ENCODE results near the gene SLC37A2. TPM values are rescaled to one million over a fixed set of nuclear protein-coding genes. Genes with fewer than 3 reads are reported as not detected.
A peak's percentile ranks its signal among the peaks of the same experiment; 100 is the strongest.

SLC37A2 gene
- total RNA-seq, 4 donors from 2014 or later: 6.6 to 12.9 (median 8.9) TPM

DNA sequence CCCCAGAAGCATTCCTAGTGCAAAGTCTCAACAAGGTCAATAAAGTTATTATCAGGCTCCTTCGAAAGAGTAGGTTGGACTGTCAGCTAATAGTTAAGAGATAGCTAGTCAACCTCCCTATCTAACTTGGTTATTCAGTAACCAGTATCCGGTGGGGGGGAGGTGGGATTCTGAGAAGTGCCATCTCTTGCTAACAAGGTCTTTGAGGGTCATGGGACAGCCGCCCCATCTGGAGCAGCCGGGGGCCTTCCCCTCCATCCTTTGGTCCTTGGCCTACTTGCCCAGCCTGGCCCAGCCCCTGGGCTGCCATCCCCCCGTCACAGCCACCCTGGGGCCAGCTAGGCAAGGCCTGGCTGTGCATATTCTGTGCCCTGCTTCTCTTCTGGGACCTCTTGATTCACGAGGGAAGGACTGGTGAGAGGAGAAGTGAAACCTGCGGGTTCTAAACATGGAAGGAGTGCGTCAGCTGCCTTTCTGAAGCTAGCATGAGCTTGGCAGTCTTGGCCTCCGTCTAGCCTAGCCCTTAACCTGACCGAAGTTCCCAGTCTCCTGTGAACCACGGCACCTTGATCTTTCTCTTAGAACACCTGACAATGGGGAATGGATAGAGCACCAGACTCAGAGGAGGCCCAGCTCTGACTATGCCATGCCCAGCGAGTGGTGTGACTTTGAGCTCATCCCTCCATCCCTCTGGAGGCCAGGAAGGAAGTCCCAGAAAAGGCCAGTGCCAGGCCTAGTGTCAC lies 9.3 kb downstream of the SLC37A2 start:
- intact Hi-C loops (cut with DNase I): no loop called here
- H3K4me3 ChIP-seq: no peak overlapping the region
- DNase-seq (ENCODE audit: extremely low spot score): no peak
- no peaks in the 10 kb centered on the region for H3K36me3 ChIP-seq
- H3K27me3 ChIP-seq: peaks cover 0 to 50% (median 0%) of the 10 kb centered on the region in 4 donors
- 88% methylated on average over 11 of the region's 12 CpGs for WGBS
- peaks cover 0 to 16% (median 3%) of the 10 kb centered on the region in 4 donors for H3K4me1 ChIP-seq
- peak overlapping the region; percentile 1 to 34 (median 20) for H3K27ac ChIP-seq (replicated peaks in 1 of 4)
- TF ChIP-seq, protein P1, sequence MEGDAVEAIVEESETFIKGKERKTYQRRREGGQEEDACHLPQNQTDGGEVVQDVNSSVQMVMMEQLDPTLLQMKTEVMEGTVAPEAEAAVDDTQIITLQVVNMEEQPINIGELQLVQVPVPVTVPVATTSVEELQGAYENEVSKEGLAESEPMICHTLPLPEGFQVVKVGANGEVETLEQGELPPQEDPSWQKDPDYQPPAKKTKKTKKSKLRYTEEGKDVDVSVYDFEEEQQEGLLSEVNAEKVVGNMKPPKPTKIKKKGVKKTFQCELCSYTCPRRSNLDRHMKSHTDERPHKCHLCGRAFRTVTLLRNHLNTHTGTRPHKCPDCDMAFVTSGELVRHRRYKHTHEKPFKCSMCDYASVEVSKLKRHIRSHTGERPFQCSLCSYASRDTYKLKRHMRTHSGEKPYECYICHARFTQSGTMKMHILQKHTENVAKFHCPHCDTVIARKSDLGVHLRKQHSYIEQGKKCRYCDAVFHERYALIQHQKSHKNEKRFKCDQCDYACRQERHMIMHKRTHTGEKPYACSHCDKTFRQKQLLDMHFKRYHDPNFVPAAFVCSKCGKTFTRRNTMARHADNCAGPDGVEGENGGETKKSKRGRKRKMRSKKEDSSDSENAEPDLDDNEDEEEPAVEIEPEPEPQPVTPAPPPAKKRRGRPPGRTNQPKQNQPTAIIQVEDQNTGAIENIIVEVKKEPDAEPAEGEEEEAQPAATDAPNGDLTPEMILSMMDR (IDR thresholded peaks at IDR 0.05): no peak
- TF ChIP-seq POLR2A (IDR thresholded peaks at IDR 0.05; ENCODE audit: low read depth) (no peak), POLR2AphosphoS5 (IDR thresholded peaks at IDR 0.05) (no peak), EP300 (IDR thresholded peaks at IDR 0.05) (no peak)
- no peaks in the 10 kb centered on the region for H3K9me3 ChIP-seq

DNA sequence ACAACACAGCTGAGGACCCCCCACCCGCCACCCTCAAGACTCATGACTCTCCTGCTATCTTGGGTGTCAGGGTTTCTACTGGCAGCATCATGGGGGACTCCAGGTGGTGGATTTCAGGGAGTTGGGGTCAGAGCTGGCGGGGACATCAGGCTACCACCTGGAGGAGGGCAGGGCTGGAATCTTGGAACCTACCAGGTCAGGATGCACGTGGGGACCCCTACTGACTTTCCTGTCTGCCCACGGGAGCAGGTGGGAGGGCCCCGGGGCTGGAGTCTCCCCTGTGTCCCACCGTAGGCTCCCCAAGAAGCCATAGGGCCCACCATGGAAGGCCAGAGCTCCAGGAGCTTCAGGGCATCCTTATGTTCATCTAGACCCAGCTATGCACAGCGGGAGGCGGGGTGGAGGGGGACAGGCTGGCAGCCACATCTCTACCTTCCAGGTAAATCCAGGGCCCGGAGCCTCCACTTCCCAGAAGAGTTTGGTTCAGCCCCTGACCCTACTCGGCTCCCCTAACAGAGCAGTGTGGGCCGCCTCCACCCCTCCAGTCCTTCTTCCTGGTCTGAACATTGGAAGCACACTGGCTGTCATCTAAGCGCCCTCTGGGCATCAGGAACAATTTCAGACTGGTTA lies 10.0 kb downstream of the SLC37A2 start:
- H3K4me1 ChIP-seq: peaks cover 0 to 16% (median 3%) of the 10 kb centered on the region in 4 donors
- H3K4me3 ChIP-seq: no peak overlapping the region
- no peaks in the 10 kb centered on the region for H3K9me3 ChIP-seq
- TF ChIP-seq, protein P1 (IDR thresholded peaks at IDR 0.05): no peak
- TF ChIP-seq POLR2AphosphoS5 (IDR thresholded peaks at IDR 0.05): no peak
- no peak for TF ChIP-seq POLR2A (IDR thresholded peaks at IDR 0.05; ENCODE audit: low read depth)
- no peak for TF ChIP-seq EP300 (IDR thresholded peaks at IDR 0.05)
- intact Hi-C loops (cut with DNase I): no loop called here
- H3K36me3 ChIP-seq: no peaks in the 10 kb centered on the region
- H3K27me3 ChIP-seq: peaks cover 0 to 55% (median 0%) of the 10 kb centered on the region in 4 donors
- 93% methylated on average over 6 of the region's 12 CpGs for whole genome bisulfite sequencing
- peak overlapping the region in 2 of 4 donors; percentile 1 to 20 for H3K27ac ChIP-seq (replicated peaks in 1 of 4)
- no peak for DNase-seq (ENCODE audit: extremely low spot score)

DNA sequence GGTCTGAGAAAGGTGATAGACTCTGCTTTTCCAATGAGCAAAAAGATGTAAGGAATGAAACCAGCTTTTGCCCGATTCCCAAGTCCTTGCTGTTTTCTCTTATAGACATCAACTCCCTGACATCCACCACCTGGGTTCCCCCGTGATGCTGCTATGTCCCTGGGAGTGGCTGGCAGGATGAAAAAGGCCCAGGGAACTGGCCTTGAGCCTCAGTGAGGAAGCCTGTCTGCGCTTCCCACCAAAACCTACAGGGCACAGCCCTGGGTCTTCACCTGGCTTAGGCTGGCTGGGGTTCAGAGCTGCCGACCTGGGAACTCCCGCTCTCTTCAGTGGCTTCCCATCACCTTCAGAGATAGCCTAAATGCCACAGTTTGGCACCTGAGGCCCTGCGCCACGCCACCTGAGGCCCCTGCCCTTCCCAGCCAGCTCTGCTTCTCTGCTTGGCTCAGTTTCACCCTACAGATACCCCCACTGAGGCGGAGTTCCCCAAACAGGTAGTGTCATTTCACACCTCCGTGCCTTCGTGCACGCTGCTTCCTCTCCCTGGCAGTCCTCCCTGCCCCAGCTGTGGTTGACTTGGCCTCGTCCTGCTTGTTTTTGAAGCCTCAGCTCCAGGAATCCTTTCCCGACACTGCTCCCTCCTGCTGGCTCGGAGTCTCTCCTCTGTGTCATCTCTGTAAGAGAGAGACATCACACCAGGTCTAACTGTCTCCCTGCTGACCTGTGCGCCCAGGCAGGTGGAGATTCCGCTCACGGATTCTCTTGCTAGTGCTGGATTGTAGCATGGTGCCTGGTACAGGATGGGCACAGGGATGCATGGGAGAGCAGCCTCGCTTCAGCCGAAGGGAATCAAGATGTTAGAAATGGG lies 10.7 kb downstream of the SLC37A2 start:
- Histone ChIP-seq H3K9me3 (no peaks in the 10 kb centered on the region), H3K36me3 (no peaks in the 10 kb centered on the region), H3K4me1 (peaks cover 0 to 16% (median 3%) of the 10 kb centered on the region in 4 donors), H3K27ac (replicated peaks in 1 of 4) (no peak overlapping the region), H3K4me3 (no peak overlapping the region), H3K27me3 (peaks cover 0 to 55% (median 0%) of the 10 kb centered on the region in 4 donors)
- TF ChIP-seq POLR2AphosphoS5 (IDR thresholded peaks at IDR 0.05) (no peak), EP300 (IDR thresholded peaks at IDR 0.05) (no peak), POLR2A (IDR thresholded peaks at IDR 0.05; ENCODE audit: low read depth) (no peak)
- TF ChIP-seq, protein P1 (IDR thresholded peaks at IDR 0.05): no peak
- intact Hi-C loops (cut with DNase I): no loop called here
- 87% methylated on average over 19 of the region's 19 CpGs for WGBS
- no peak for DNase-seq (ENCODE audit: extremely low spot score)

DNA sequence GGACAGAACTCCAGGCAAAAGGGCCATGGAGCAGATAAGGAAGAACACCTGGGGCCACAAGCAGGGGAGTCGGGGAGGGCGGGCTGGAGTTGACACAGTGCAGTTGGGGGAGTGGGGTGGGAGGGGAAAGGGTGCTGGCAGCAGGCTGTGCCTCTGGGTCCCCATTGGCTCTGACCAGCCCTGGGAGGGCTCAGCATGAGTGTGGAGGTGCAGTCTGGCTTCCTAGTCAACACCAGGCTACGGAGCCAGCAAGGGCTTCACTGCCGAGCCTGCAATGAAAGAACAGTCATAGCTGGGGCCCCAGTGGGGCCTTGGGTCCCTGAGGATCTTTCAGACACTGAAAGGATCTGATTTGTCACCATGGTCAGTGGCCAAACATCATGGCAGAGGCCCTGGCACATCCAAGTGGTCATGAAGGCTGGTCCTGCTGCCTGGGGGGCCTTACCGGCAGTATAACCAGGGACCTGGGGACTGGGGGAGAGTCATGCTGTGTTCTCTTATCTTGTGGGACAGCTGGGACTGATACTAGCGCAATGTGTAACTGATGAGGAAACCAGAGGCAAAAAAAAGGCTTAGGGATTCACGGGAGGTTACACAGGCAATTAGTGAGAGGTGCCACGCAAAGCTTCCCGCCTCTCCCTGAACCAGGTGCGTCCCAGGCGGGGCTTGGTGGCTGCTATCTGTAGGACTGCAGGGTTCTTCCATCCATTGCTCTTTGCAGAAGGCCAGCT lies 11.6 kb downstream of the SLC37A2 start:
- H3K9me3 ChIP-seq: no peaks in the 10 kb centered on the region
- intact Hi-C loops (cut with DNase I): no loop called here
- H3K36me3 ChIP-seq: no peaks in the 10 kb centered on the region
- TF ChIP-seq POLR2A (IDR thresholded peaks at IDR 0.05; ENCODE audit: low read depth) (no peak), POLR2AphosphoS5 (IDR thresholded peaks at IDR 0.05) (no peak), EP300 (IDR thresholded peaks at IDR 0.05) (no peak)
- TF ChIP-seq, protein P1 (IDR thresholded peaks at IDR 0.05): no peak
- H3K4me3 ChIP-seq: no peak overlapping the region
- no peak overlapping the region for H3K27ac ChIP-seq (replicated peaks in 1 of 4)
- H3K27me3 ChIP-seq: peaks cover 0 to 53% (median 0%) of the 10 kb centered on the region in 4 donors
- WGBS: 95% methylated on average over 7 of the region's 11 CpGs
- peaks cover 0 to 16% (median 3%) of the 10 kb centered on the region in 4 donors for H3K4me1 ChIP-seq
- DNase-seq (ENCODE audit: extremely low spot score): no peak
